Gastrocnemius medialis (tissue), 4 donors: ENCODE results near the gene FIGNL1. TPM values are rescaled to one million over a fixed set of nuclear protein-coding genes. Genes with fewer than 3 reads are reported as not detected.

Source experiments
- ATAC-seq, 2 donors: fragments of 150-250 bp; one replicate each; pipeline ENCODE4 v1.9.1; 2016
- DNase-seq, 2 donors: peaks; one replicate each; pipeline ENCODE4 v3.0.0-alpha.2; 2019
- H3K27ac ChIP-seq, 4 donors: fragments of 200-600 bp; sonication (generic); 1 replicate in 1 of 4; 2 replicates in 3 of 4; pipeline ENCODE4 v1.5.1; 2016 to 2018; ENCODE audit warnings: mild to moderate bottlenecking in 2 of 4, moderate library complexity in 1 of 4
- H3K27me3 ChIP-seq, 3 donors: fragments of 200-600 bp; sonication (generic) in 2 of 3; 1 replicate in 1 of 3; 2 replicates in 2 of 3; pipeline versions ENCODE4 v1.5.1 to v1.6.0; 2016 to 2019; ENCODE audit warnings: mild to moderate bottlenecking in 1 of 3, moderate library complexity in 1 of 3
- H3K36me3 ChIP-seq, 2 donors: fragments of 200-600 bp; sonication (generic) in 1 of 2; one replicate each; pipeline ENCODE4 v1.5.1; 2017 to 2018
- H3K4me1 ChIP-seq, 2 donors: fragments of 200-600 bp; sonication (generic) in 1 of 2; one replicate each; pipeline ENCODE4 v1.5.1; 2016 to 2017; ENCODE audit warnings: mild to moderate bottlenecking in 2 of 2
- H3K4me3 ChIP-seq, 4 donors: fragments of 200-600 bp; sonication (generic) in 3 of 4; 1 replicate in 1 of 4; 2 replicates in 3 of 4; pipeline ENCODE4 v1.5.1; 2016 to 2019; ENCODE audit warnings: mild to moderate bottlenecking in 2 of 4
- H3K9me3 ChIP-seq, 3 donors: fragments of 200-600 bp; sonication (generic) in 2 of 3; 1 replicate in 1 of 3; 2 replicates in 2 of 3; pipeline ENCODE4 v1.5.1; 2016 to 2019
- CTCF ChIP-seq, 5 experiments: fragments of 450-650 bp in 3 of 5; fragments of 200-600 bp in 2 of 5; sonication (generic) in 2 of 5; IDR thresholded peaks in 4 of 5; conservative IDR thresholded peaks in 1 of 5; 1 replicate in 4 of 5; 2 replicates in 1 of 5; pipeline ENCODE4 v1.5.1; 2016 to 2019; ENCODE audit warnings: antibody characterized with exemption in 5 of 5, mild to moderate bottlenecking in 3 of 5, moderate library complexity in 3 of 5
- POLR2A ChIP-seq, 2 donors: fragments of 450-650 bp; IDR thresholded peaks; one replicate each; pipeline ENCODE4 v1.6.1; 2017; ENCODE audit warnings: antibody characterized with exemption in 2 of 2, mild to moderate bottlenecking in 2 of 2, moderate library complexity in 2 of 2
- in situ Hi-C, 4 donors: fragments of 200-750 bp; cut with MboI; loops; one replicate each; pipeline versions ENCODE4 v1.15.0 to v1.8.0; 2017; ENCODE audit warnings: low sequenced_read_pairs in 4 of 4
- intact Hi-C: fragments of 100-400 bp; cut with DNase I; formaldehyde crosslinking; loops from one replicate; pipeline ENCODE4 v1.15.1; 2023; ENCODE audit warnings: low total_unique reads
- total RNA-seq, 4 donors: library from RNA; depleted of rRNA; stranded (reverse); fragments of >200 nt; gene quantifications; one replicate each; pipeline versions ENCODE4 v1.1.0 to v1.2.3, GENCODE V29; 2016

The FIGNL1 gene
- total RNA-seq, 4 donors from 2014 or later, result 2.3 to 9.2 (median 6.2) TPM

- TF ChIP-seq POLR2A (IDR thresholded peaks at IDR 0.05) (no peak), CTCF (IDR thresholded peaks at IDR 0.05 in 4 of 5, conservative IDR thresholded peaks at IDR 0.05 in 1 of 5) (no peak)
- Histone ChIP-seq H3K9me3 (no peaks in the 10 kb centered on the region), H3K27ac (no peak overlapping the region), H3K36me3 (no peaks in the 10 kb centered on the region), H3K4me1 (no peaks in the 10 kb centered on the region), H3K4me3 (no peak overlapping the region), H3K27me3 (no peaks in the 10 kb centered on the region)
- ATAC-seq (no peak), DNase-seq (no peak)
- intact Hi-C loops, result loop anchor here (10.0 kb wide), 1 partner anchor 205 kb away; no protein-coding TSS in a partner anchor
- in situ Hi-C loops, result loop anchor here in 2 of 4 donors (10.0 to 25.0 kb wide), 2 partner anchors 198 to 205 kb away; no protein-coding TSS in a partner anchor
Observed at GRCh38 chr7:50409856-50410745, 40.0 kb downstream of the FIGNL1 start.

GRCh38 chr7:50406935-50407334, 43.2 kb downstream of the FIGNL1 start:
- H3K4me1 ChIP-seq, result no peaks in the 10 kb centered on the region
- in situ Hi-C loops, result loop anchor here in 1 of 4 donors (25.0 kb wide), 1 partner anchor 195 kb away; no protein-coding TSS in a partner anchor
- H3K9me3 ChIP-seq, result no peaks in the 10 kb centered on the region
- TF ChIP-seq CTCF (IDR thresholded peaks at IDR 0.05 in 4 of 5, conservative IDR thresholded peaks at IDR 0.05 in 1 of 5) (no peak), POLR2A (IDR thresholded peaks at IDR 0.05) (no peak)
- no peaks in the 10 kb centered on the region for H3K36me3 ChIP-seq
- H3K4me3 ChIP-seq, result no peak overlapping the region
- DNase-seq, result no peak
- H3K27ac ChIP-seq, result no peak overlapping the region
- peaks cover 0 to 8% (median 3%) of the 10 kb centered on the region in 3 donors for H3K27me3 ChIP-seq
- intact Hi-C loops, result no loop called here
- no peak for ATAC-seq

- DNase-seq, result no peak
- Histone ChIP-seq H3K9me3 (no peaks in the 10 kb centered on the region), H3K4me3 (no peak overlapping the region), H3K36me3 (no peaks in the 10 kb centered on the region), H3K27me3 (peaks cover 6 to 10% (median 8%) of the 10 kb centered on the region in 3 donors), H3K4me1 (no peaks in the 10 kb centered on the region), H3K27ac (no peak overlapping the region)
- ATAC-seq, result no peak
- in situ Hi-C loops, result loop anchor here in 1 of 4 donors (25.0 kb wide), 1 partner anchor 193 kb away; no protein-coding TSS in a partner anchor
- no peak for TF ChIP-seq CTCF (IDR thresholded peaks at IDR 0.05 in 4 of 5, conservative IDR thresholded peaks at IDR 0.05 in 1 of 5)
- TF ChIP-seq POLR2A (IDR thresholded peaks at IDR 0.05), result no peak
- intact Hi-C loops, result no loop called here
Observed at GRCh38 chr7:50405221-50405620, 44.9 kb downstream of the FIGNL1 start.

GRCh38 chr7:50404392-50404791, 45.8 kb downstream of the FIGNL1 start:
- in situ Hi-C loops (loop anchor here in 1 of 4 donors (25.0 kb wide), 1 partner anchor 192 kb away; no protein-coding TSS in a partner anchor), intact Hi-C loops (no loop called here)
- Histone ChIP-seq H3K4me1 (no peaks in the 10 kb centered on the region), H3K27me3 (peaks cover 6 to 18% (median 16%) of the 10 kb centered on the region in 3 donors), H3K9me3 (no peaks in the 10 kb centered on the region), H3K27ac (no peak overlapping the region), H3K4me3 (no peak overlapping the region), H3K36me3 (no peaks in the 10 kb centered on the region)
- no peak for TF ChIP-seq CTCF (IDR thresholded peaks at IDR 0.05 in 4 of 5, conservative IDR thresholded peaks at IDR 0.05 in 1 of 5)
- ATAC-seq (no peak), DNase-seq (no peak)
